Large intestine (tissue), 3 donors: Measurements from ENCODE around the gene PLD6. TPM values are rescaled to one million over a fixed set of nuclear protein-coding genes. Genes with fewer than 3 reads are reported as not detected.

Experiments
- DNase-seq, 2 donors: peaks; one replicate each; pipeline versions ENCODE4 v3.0.0 to v3.0.0-alpha.2; 2013
- H3K27ac ChIP-seq: one replicate; pipeline ENCODE4 v1.5.1; 2013; ENCODE audit warnings: low read length
- H3K27me3 ChIP-seq: 2 replicates; pipeline ENCODE4 v1.6.1; 2013; ENCODE audit warnings: low read length; ENCODE audit not compliant: control insufficient read depth, insufficient read depth
- H3K36me3 ChIP-seq: 2 replicates; pipeline ENCODE4 v1.6.1; 2013; ENCODE audit warnings: low read length; ENCODE audit not compliant: control insufficient read depth, insufficient read depth
- H3K4me1 ChIP-seq: one replicate; pipeline ENCODE4 v1.6.1; 2013; ENCODE audit warnings: low read length; ENCODE audit not compliant: control insufficient read depth, insufficient read depth
- H3K4me3 ChIP-seq: one replicate; pipeline ENCODE4 v1.5.1; 2013; ENCODE audit warnings: low read length
- H3K9me3 ChIP-seq: one replicate; pipeline ENCODE4 v1.6.1; 2013; ENCODE audit warnings: mild to moderate bottlenecking, low read depth, low read length, moderate library complexity; ENCODE audit not compliant: control insufficient read depth
- WGBS: methylation state at CpG from one replicate; pipeline ENCODE4 v1.1.5; 2013; ENCODE audit warnings: low lambda C conversion rate; ENCODE audit not compliant: insufficient coverage; 5-methylcytosine and 5-hydroxymethylcytosine counted together
- polyA plus RNA-seq: library from polyadenylated mRNA; unstranded; fragments of 120-200 nt; gene quantifications from one replicate; pipeline ENCODE4 v1.2.1, GENCODE V29; 2013

Gene PLD6
- polyA plus RNA-seq, 1 donor: 6.0 TPM

DNA sequence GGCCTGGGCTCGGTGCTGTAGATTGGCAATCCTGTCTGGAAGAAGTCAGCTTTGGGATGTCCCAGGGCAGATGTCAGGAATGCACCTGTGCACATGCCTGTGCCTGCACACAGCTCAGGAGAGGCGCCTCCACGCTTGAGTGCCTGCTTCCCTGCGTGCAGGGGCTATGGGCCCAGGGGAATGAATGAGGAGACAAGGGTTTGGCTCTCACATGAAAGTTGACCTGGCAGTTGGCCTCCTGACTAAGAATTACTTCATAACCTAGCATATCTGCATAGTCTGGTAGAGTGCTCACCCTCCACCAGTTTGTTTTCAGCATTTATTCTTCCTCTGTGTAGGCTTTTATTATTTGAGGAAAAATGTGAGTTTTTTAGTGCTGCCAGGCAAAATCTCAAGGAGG lies 50.0 kb downstream of the PLD6 start:
- Histone ChIP-seq H3K4me1 (peaks cover 3% of the 10 kb centered on the region), H3K36me3 (peaks cover 95% of the 10 kb centered on the region), H3K9me3 (no peaks in the 10 kb centered on the region), H3K27ac (no peak overlapping the region), H3K4me3 (no peak overlapping the region), H3K27me3 (no peaks in the 10 kb centered on the region)
- no peak for DNase-seq
- WGBS: no CpG with 5 or more reads among the region's 4 CpGs

DNA sequence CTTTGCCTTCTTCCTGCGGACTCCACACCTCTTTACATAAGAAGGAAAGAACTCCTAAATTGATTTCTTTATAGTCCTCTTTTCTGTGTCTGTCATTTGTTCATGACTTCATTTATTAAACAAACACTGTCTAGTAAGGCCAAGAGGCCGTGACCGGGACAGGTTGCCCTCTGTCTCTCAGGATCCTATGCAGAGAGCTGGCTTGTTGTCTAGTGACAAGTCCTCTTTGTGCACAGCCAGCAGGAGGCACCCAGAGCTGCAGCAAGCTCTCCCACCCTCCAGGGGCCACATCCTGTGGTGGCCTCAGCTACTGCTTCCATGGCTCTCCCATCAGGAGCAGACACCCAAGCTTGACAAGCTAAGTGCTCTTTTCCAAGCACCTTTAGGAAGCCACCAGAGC lies 50.6 kb downstream of the PLD6 start:
- no CpG with 5 or more reads among the region's 3 CpGs for WGBS
- no peaks in the 10 kb centered on the region for H3K9me3 ChIP-seq
- no peaks in the 10 kb centered on the region for H3K27me3 ChIP-seq
- H3K27ac ChIP-seq: no peak overlapping the region
- no peak for DNase-seq
- H3K4me1 ChIP-seq: peaks cover 3% of the 10 kb centered on the region
- peaks cover 95% of the 10 kb centered on the region for H3K36me3 ChIP-seq
- H3K4me3 ChIP-seq: no peak overlapping the region

DNA sequence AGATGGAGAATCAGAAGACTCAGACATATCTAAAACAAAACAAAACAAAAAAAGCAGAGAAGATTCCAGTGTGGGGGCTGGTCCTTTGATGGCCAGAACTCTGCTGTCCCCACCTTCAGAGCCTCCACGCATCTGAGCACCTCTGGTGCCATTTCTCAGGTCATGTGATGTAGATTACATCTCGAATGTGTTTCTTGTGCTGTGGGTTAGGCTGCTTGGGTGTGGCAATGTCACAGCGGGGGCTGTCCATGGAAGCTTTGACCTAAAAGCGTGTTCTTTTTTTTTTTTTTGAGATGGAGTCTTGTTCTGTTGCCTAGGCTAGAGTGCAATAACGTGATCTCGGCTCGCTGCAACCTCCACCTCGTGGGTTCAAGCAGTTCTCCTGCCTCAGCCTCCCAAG lies 51.2 kb downstream of the PLD6 start:
- no peak for DNase-seq
- Histone ChIP-seq H3K36me3 (peaks cover 96% of the 10 kb centered on the region), H3K4me3 (no peak overlapping the region), H3K27ac (no peak overlapping the region), H3K9me3 (no peaks in the 10 kb centered on the region), H3K27me3 (no peaks in the 10 kb centered on the region), H3K4me1 (peaks cover 3% of the 10 kb centered on the region)
- WGBS: no CpG with 5 or more reads among the region's 8 CpGs

DNA sequence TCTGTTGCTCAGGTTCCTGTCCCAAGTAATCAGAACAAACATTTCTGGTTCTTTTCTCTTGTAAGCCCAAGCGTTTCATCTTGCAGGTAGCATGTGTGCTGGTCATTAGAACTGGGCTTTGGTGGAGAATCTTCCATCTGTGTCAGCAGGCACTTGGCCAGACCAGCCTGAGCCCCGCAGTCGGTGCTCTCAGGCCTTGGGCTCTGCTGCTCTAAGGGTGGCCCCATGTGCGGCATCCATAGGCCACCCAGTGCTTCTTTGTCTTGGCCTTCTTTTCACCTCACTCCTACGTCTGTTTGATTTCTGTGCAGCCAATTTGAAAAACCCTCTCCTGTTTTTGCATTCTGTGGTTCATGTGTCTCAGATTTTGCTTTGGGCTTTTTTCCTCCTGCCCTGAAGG lies 51.6 kb downstream of the PLD6 start:
- peaks cover 96% of the 10 kb centered on the region for H3K36me3 ChIP-seq
- H3K9me3 ChIP-seq: no peaks in the 10 kb centered on the region
- no peak for DNase-seq
- 92% methylated on average over 2 of the region's 5 CpGs for WGBS
- H3K4me1 ChIP-seq: peaks cover 3% of the 10 kb centered on the region
- H3K27me3 ChIP-seq: no peaks in the 10 kb centered on the region
- H3K27ac ChIP-seq: no peak overlapping the region
- no peak overlapping the region for H3K4me3 ChIP-seq

DNA sequence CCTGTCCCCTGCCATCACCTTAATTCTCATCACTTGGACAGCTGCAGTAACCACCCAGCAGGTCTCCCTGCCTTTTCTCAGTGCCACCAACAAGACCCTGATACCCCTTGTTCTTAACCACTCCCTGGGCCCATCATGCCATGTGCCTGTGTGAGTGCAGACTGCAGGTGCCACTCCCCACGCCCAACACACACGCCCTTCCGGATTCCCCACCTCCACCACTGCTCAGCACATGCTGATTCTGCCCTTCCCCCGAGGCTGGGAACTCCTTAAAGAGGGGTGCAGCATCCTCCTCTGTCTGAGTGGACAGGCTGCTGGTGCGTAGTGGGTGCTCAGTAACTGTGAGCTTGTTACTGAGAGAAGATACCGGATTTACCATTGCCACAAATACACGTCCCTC lies 52.4 kb downstream of the PLD6 start:
- no peaks in the 10 kb centered on the region for H3K9me3 ChIP-seq
- H3K36me3 ChIP-seq: peaks cover 91% of the 10 kb centered on the region
- no peak overlapping the region for H3K27ac ChIP-seq
- H3K4me1 ChIP-seq: peaks cover 3% of the 10 kb centered on the region
- H3K27me3 ChIP-seq: no peaks in the 10 kb centered on the region
- no peak for DNase-seq
- WGBS: no CpG with 5 or more reads among the region's 7 CpGs
- H3K4me3 ChIP-seq: no peak overlapping the region

DNA sequence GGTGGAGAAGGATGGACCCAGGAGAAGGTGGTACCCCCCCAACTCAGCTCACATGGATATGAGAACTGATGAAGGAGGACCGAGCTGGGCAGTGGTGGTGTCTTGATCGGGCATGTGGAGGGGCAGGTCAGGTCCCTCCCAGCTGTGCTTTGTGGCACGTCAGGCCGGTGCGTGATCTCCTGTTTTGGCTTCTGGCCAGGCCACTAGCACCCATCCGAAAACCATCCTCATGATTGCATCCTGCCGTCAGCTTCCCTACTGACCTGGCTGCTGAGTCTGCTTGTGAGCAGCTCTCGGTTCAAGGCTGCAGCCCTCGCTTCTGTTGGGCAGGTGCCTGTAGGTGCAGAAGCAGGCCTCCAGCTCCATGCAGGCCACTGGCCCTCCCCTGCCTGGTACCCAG lies 53.1 kb downstream of the PLD6 start:
- no peak for DNase-seq
- peaks cover 90% of the 10 kb centered on the region for H3K36me3 ChIP-seq
- H3K4me3 ChIP-seq: no peak overlapping the region
- no peak overlapping the region for H3K27ac ChIP-seq
- no CpG with 5 or more reads among the region's 9 CpGs for WGBS
- no peaks in the 10 kb centered on the region for H3K27me3 ChIP-seq
- H3K4me1 ChIP-seq: peaks cover 3% of the 10 kb centered on the region
- no peaks in the 10 kb centered on the region for H3K9me3 ChIP-seq

DNA sequence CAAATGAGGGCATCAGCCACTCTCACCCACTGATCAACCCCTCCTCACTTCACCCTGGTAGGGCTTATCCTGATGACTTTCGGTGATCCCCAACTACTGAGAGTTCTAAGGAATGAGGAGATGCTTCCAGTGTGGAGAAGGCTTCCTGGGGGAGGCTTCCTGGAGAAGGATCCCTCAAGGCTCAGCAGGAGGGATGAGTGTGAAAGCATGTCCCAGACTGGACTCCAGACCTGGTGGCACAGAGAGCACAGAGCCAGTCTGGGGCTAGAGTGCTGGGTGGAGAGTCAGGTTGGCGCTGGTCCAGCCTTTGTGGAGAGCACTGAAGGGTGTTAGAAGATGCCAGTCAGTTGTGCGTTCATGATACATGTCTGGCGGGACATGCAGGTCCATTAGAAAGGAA lies 53.7 kb downstream of the PLD6 start:
- peaks cover 94% of the 10 kb centered on the region for H3K36me3 ChIP-seq
- H3K4me3 ChIP-seq: no peak overlapping the region
- no peaks in the 10 kb centered on the region for H3K9me3 ChIP-seq
- no peak for DNase-seq
- no peak overlapping the region for H3K27ac ChIP-seq
- H3K27me3 ChIP-seq: no peaks in the 10 kb centered on the region
- H3K4me1 ChIP-seq: peaks cover 3% of the 10 kb centered on the region
- WGBS: 100% methylated on average over 1 of the region's 4 CpGs

DNA sequence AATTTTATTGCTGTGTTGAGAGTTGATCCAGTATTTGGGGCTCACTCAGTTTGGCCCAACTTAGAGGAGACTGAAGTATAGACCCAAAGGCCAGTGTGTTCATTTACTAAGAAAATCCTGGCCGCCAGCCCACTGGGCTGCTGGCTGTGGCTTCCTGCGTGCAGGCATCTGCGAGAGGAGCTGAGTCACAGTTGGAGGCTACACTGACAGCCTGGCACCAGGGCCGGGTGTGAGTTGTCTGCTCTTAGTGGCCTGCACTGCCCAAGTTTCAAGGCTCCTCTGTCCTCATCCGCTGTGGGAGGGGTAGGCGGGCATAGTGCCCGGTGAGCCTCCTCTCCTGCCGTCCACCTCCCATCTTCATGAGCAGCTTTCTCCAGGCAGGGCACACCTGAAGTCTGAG lies 54.2 kb downstream of the PLD6 start:
- H3K9me3 ChIP-seq: no peaks in the 10 kb centered on the region
- H3K36me3 ChIP-seq: peaks cover 94% of the 10 kb centered on the region
- H3K27ac ChIP-seq: no peak overlapping the region
- no peaks in the 10 kb centered on the region for H3K27me3 ChIP-seq
- no CpG with 5 or more reads among the region's 8 CpGs for WGBS
- DNase-seq: no peak
- H3K4me1 ChIP-seq: peaks cover 2% of the 10 kb centered on the region
- no peak overlapping the region for H3K4me3 ChIP-seq

DNA sequence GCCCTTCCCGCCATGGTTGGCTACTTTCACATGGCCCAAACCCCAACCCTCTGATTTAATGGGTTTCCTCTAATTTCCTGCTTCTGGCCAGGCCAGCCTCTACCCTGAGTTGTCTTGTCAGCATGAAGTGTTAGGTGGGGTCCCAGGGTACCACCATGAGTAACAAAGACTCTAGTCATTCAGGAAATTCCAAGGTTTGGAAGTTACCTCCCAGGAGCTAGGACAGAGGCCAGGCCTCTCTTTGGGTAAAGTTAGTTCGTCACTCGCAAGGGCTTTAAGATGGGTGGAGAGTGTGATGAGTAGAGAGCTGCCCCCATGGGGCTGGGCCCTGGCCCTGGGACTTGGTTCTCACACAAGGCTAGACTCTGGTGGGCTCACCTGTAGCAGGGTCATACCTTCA lies 54.6 kb downstream of the PLD6 start:
- Histone ChIP-seq H3K9me3 (no peaks in the 10 kb centered on the region), H3K4me3 (no peak overlapping the region), H3K36me3 (peaks cover 94% of the 10 kb centered on the region), H3K27ac (no peak overlapping the region), H3K27me3 (no peaks in the 10 kb centered on the region), H3K4me1 (no peaks in the 10 kb centered on the region)
- DNase-seq: no peak
- no CpG with 5 or more reads among the region's 3 CpGs for WGBS

DNA sequence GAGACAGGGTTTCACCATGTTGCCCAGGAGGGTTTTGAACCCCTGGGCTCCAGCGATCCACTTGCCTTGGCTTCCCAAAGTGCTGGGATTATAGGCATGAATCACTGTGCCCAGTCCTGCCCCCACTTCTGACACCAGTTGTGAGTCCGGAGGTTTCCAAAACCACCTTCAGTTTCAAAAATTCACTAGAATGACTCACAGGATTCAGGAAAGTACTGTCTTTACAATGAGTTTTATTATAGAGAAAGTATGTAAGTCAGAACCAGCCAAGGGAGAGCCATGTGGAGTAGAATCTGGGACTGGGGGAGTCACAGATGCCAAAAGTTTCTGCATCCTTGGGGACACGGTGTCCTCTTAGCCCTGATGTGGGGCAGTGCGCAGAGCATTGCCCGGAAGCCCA lies 55.1 kb downstream of the PLD6 start:
- no peaks in the 10 kb centered on the region for H3K27me3 ChIP-seq
- no peak overlapping the region for H3K27ac ChIP-seq
- H3K4me3 ChIP-seq: no peak overlapping the region
- H3K36me3 ChIP-seq: peaks cover 94% of the 10 kb centered on the region
- no peaks in the 10 kb centered on the region for H3K9me3 ChIP-seq
- DNase-seq: no peak
- WGBS: no CpG with 5 or more reads among the region's 5 CpGs
- no peaks in the 10 kb centered on the region for H3K4me1 ChIP-seq
